GM12878 (cell line): ENCODE results near the gene RALGAPA1.

Source experiments
- CBFB ChIP-seq: IDR thresholded peaks from 2 replicates; pipeline ENCODE4 v1.6.1; 2016; ENCODE audit warnings: antibody characterized with exemption, low read depth
- CTCF ChIP-seq, 3 experiments: IDR thresholded peaks in 2 of 3; conservative IDR thresholded peaks in 1 of 3; 2 replicates each; pipeline ENCODE4 v1.5.1; 2011; ENCODE audit warnings: low read depth in 3 of 3, low read length in 3 of 3, mild to moderate bottlenecking in 3 of 3, control low read depth in 2 of 3, moderate library complexity in 2 of 3, inconsistent platforms in 1 of 3, mixed read lengths in 1 of 3; ENCODE audit not compliant: control insufficient read depth in 2 of 3, insufficient read depth in 1 of 3; ENCODE audit errors: extremely low read depth in 1 of 3
- EZH2 ChIP-seq: IDR thresholded peaks from 2 replicates; pipeline ENCODE4 v1.6.1; 2012; ENCODE audit warnings: low read depth, mild to moderate bottlenecking, control low read depth, inconsistent platforms, low read length, borderline replicate concordance; ENCODE audit not compliant: control insufficient read depth
- MAX ChIP-seq: IDR thresholded peaks from 2 replicates; pipeline ENCODE4 v1.6.1; 2012; ENCODE audit warnings: low read depth, low read length, improper control_type of control experiment
- POLR2A ChIP-seq: IDR thresholded peaks from 2 replicates; pipeline ENCODE4 v1.6.1; 2011; ENCODE audit warnings: low read depth, mild to moderate bottlenecking, low read length
- PRDM15 ChIP-seq: fragments of 450-650 bp; formaldehyde crosslinking; IDR thresholded peaks from 2 replicates; pipeline ENCODE4 v1.4.0; 2020; ENCODE audit warnings: mild to moderate bottlenecking, moderate library complexity
- RCOR1 ChIP-seq: conservative IDR thresholded peaks from 2 replicates; pipeline ENCODE4 v1.6.1; 2012; ENCODE audit warnings: low read depth, low read length, improper control_type of control experiment
- SP1 ChIP-seq: IDR thresholded peaks from one replicate; pipeline ENCODE4 v1.6.1; 2011; ENCODE audit warnings: low read depth, low read length
- SUZ12 ChIP-seq: fragments of 200-600 bp; sonication (generic); IDR thresholded peaks from one replicate; pipeline ENCODE4 v1.6.1; 2018; ENCODE audit warnings: antibody characterized with exemption, mild to moderate bottlenecking; ENCODE audit not compliant: unreplicated experiment
- ZNF274 ChIP-seq: IDR thresholded peaks from one replicate; pipeline ENCODE4 v1.8.0; 2011; ENCODE audit not compliant: insufficient read length, insufficient read depth

GRCh38 chr14:35855876-35856481 lies 46.9 kb upstream of the RALGAPA1 start:
- TF ChIP-seq MAX (no peak), ZNF274 (no peak), CBFB (peak; percentile 96), PRDM15 (CRISPR knock-in tag) (no peak), RCOR1 (no peak), SP1 (peak; percentile 42), CTCF (IDR thresholded peaks at IDR 0.05 in 2 of 3, conservative IDR thresholded peaks at IDR 0.05 in 1 of 3; ENCODE audit: control insufficient read depth in 2 of 3, extremely low read depth in 1 of 3, insufficient read depth in 1 of 3, low read depth in 3 of 3, low read length in 3 of 3) (peak in 1 of 3 experiments; percentile 29; a peak in 2 of 6 replicates), POLR2A (no peak), EZH2 (no peak), SUZ12 (no peak)
